ENCODE measurements around the gene CNPY2. TPM values are rescaled to one million over a fixed set of nuclear protein-coding genes. Genes with fewer than 3 reads are reported as not detected.
"Not testable (repeated sequence)": the region's sequence is repeated elsewhere in the genome, so short reads cannot be mapped to it uniquely, and the experiment has no call there.

Gene CNPY2
- total and polyA plus RNA-seq, 8 donors, result 126 to 168 (median 146) TPM

DNA sequence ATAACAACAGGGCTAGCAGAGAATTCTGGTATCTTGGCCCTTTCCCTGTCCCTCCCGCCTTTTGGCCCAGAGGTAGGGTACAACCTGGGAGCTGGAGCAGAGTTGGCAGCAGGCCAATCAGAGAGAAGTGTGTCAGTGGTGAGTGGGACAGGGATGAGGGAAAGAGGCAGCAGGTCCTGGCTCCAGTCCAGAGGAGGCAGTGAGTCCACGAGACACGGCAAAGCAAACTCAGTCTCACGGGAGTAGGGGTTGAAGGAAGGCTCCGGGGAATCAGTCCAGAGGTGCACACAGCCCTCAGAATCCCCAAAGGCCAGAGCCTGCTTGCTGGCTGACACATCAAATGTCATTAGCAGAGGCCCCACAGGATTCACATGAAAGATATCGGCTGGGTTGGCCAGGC is 10.7 kb upstream of the CNPY2 start:
- intact Hi-C loops (cut with DNase I), result no loop called here
- ATAC-seq, result no peak
- Histone ChIP-seq H3K36me3 (peaks cover 0 to 69% of the 10 kb centered on the region in 2 donors), H3K27me3 (no peaks in the 10 kb centered on the region), H3K4me1 (no peaks in the 10 kb centered on the region), H3K27ac (no peak overlapping the region), H3K9me3 (no peaks in the 10 kb centered on the region), H3K4me3 (no peak overlapping the region)
- no peak for DNase-seq
- TF ChIP-seq, protein P1, sequence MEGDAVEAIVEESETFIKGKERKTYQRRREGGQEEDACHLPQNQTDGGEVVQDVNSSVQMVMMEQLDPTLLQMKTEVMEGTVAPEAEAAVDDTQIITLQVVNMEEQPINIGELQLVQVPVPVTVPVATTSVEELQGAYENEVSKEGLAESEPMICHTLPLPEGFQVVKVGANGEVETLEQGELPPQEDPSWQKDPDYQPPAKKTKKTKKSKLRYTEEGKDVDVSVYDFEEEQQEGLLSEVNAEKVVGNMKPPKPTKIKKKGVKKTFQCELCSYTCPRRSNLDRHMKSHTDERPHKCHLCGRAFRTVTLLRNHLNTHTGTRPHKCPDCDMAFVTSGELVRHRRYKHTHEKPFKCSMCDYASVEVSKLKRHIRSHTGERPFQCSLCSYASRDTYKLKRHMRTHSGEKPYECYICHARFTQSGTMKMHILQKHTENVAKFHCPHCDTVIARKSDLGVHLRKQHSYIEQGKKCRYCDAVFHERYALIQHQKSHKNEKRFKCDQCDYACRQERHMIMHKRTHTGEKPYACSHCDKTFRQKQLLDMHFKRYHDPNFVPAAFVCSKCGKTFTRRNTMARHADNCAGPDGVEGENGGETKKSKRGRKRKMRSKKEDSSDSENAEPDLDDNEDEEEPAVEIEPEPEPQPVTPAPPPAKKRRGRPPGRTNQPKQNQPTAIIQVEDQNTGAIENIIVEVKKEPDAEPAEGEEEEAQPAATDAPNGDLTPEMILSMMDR (IDR thresholded peaks at IDR 0.05), result no peak

DNA sequence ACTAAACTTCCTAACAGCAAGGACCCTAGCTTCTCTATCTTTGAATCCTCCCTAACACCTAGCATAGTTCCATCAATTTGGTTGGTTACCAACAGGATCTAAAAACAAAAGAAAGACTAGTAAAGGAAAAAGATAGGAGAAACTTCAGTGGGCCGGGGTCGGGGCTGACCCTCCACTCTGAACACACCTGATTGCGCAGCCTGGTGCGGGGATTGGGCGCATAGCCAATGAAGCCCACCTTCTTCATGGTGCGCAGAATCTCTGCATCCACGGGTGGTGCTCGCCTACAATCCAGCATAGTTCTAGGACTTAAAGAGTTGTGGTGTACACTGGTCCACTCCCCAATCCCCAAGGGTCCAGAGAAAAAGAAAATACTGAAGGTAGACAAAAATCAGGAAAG is 10.3 kb upstream of the CNPY2 start:
- no peaks in the 10 kb centered on the region for H3K4me1 ChIP-seq
- ATAC-seq, result no peak
- peaks cover 0 to 69% of the 10 kb centered on the region in 2 donors for H3K36me3 ChIP-seq
- H3K27me3 ChIP-seq, result no peaks in the 10 kb centered on the region
- H3K9me3 ChIP-seq, result no peaks in the 10 kb centered on the region
- no peak overlapping the region for H3K4me3 ChIP-seq
- DNase-seq, result no peak
- H3K27ac ChIP-seq, result no peak overlapping the region
- TF ChIP-seq, protein P1 (IDR thresholded peaks at IDR 0.05), result no peak
- intact Hi-C loops (cut with DNase I), result no loop called here

DNA sequence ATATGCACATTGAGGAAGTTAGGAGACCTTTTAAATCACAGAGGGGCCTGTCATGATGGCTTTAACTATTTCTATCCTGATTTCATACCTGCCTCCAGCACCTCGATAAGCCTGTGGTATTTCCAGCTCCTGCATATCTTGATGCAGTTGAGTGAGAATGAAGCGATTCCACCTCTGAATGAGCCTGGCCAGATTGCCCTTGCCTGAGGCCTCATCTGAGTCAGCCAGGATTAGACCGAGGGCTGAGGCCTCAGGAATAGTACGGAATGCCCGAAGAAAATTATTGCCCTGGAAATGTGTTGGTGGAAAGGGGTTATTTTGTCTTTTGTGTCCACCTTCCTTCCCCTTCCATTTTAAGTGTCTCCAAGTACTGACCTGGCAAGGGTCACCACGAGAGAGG is 8.4 kb upstream of the CNPY2 start:
- intact Hi-C loops (cut with DNase I), result no loop called here
- Histone ChIP-seq H3K4me1 (no peaks in the 10 kb centered on the region), H3K27ac (no peak overlapping the region), H3K36me3 (peaks cover 0 to 80% of the 10 kb centered on the region in 2 donors), H3K4me3 (no peak overlapping the region), H3K9me3 (no peaks in the 10 kb centered on the region), H3K27me3 (no peaks in the 10 kb centered on the region)
- TF ChIP-seq, protein P1 (IDR thresholded peaks at IDR 0.05), result no peak
- ATAC-seq, result no peak
- no peak for DNase-seq

DNA sequence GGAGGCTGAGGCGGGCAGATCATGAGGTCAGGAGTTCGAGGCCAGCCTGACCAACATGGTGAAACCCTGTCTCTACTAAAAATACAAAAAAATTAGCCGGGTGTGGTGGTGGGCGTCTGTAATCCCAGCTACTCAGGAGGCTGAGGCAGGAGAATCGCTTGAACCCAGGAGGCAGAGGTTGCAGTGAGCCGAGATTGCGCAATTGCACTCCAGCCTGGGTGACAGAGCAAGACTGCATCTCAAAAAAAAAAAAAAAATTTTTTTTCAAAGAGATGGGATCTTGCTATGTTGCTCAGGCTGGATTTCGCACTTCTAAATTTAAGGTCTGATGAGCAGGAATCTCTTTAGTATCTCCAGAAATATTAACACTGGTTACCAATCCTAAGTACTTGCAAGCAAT is 5.8 kb upstream of the CNPY2 start:
- H3K36me3 ChIP-seq, result peaks cover 0 to 67% of the 10 kb centered on the region in 2 donors
- H3K4me1 ChIP-seq; H3K9me3 ChIP-seq; H3K27ac ChIP-seq; intact Hi-C loops (cut with DNase I); ATAC-seq; H3K27me3 ChIP-seq; DNase-seq; H3K4me3 ChIP-seq: not testable (repeated sequence)

DNA sequence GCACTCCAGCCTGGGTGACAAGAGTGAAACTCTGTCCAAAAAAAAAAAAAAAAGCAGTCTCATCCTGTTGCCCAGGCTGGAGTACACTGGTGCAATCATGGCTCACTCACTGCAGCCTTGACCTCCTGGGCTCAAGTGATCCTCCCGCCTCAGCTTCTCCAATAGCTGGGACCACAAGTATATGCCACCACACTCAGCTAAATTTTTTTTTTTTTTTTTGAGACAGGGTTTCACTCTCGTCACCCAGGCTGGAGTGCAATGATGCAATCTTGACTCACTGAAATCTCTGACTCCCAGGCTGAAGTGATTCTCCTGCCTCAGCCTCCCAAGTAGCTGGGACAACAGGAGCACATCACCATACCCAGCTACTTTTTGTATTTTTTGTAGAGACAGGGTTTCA is 5.2 kb upstream of the CNPY2 start:
- H3K27ac ChIP-seq, result peak overlapping the region in 1 of 2 donors; percentile 13
- peaks cover 0 to 61% of the 10 kb centered on the region in 2 donors for H3K36me3 ChIP-seq
- no peaks in the 10 kb centered on the region for H3K9me3 ChIP-seq
- TF ChIP-seq, protein P1 (IDR thresholded peaks at IDR 0.05), result no peak
- peaks cover 5% of the 10 kb centered on the region in 2 donors for H3K4me1 ChIP-seq
- no peak for ATAC-seq
- no peaks in the 10 kb centered on the region for H3K27me3 ChIP-seq
- no peak overlapping the region for H3K4me3 ChIP-seq
- intact Hi-C loops (cut with DNase I), result no loop called here
- no peak for DNase-seq

DNA sequence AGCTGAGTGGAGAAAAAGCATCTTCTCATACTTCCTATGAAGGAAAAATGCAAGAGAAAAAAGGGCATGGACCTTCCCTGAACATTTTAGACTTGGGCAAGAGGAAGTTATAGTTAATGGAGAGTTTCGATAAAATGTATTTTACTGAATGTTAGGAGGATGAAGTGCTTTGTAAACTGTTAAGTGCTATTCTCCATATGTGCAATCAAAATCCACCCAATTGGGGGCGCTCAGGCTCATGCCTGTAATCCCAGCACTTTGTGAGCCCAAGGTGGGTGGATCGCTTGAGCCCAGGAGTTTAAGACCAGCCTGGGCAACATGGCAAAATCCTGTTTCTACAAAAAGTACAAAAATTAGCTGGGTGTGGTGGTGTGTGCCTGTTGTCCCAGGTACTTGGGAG is 1.9 kb upstream of the CNPY2 start:
- no peaks in the 10 kb centered on the region for H3K9me3 ChIP-seq
- peaks cover 0 to 44% of the 10 kb centered on the region in 2 donors for H3K36me3 ChIP-seq
- intact Hi-C loops (cut with DNase I), result no loop called here
- DNase-seq (no peak), ATAC-seq (no peak)
- no peak overlapping the region for H3K4me3 ChIP-seq
- H3K4me1 ChIP-seq, result peaks cover 12 to 13% of the 10 kb centered on the region in 2 donors
- TF ChIP-seq, protein P1 (IDR thresholded peaks at IDR 0.05), result no peak
- H3K27ac ChIP-seq, result no peak overlapping the region
- no peaks in the 10 kb centered on the region for H3K27me3 ChIP-seq
